PC-3 (cell line): ENCODE measurements around the gene SPEN.

Experiments
- CTCF ChIP-seq: fragments of 300-600 bp; sonication (generic); conservative IDR thresholded peaks from 2 replicates; pipeline ENCODE4 v1.5.1; 2017; ENCODE audit warnings: antibody characterized with exemption, low read depth, mild to moderate bottlenecking, low read length
- EZH2 ChIP-seq: fragments of 300-600 bp; sonication (generic); IDR thresholded peaks from one replicate; pipeline ENCODE4 v1.6.1; 2017; ENCODE audit warnings: antibody characterized with exemption, mild to moderate bottlenecking, low read length; ENCODE audit not compliant: unreplicated experiment

- no peak for TF ChIP-seq CTCF
- no peak for TF ChIP-seq EZH2
Measured at GRCh38 chr1:15883326-15883725, 35.8 kb downstream of the SPEN start.
